BLaER1 (cell line): ENCODE measurements around the gene CRISPLD2.
A peak's percentile ranks its signal among the peaks of the same experiment; 100 is the strongest.

Experiments used
- H3K27ac ChIP-seq: shearing (Covaris generic); formaldehyde crosslinking; 2 replicates; pipeline ENCODE4 v1.8.1; 2022
- H3K27me3 ChIP-seq: shearing (Covaris generic); formaldehyde crosslinking; 2 replicates; pipeline ENCODE4 v1.8.1; 2022
- H3K36me3 ChIP-seq: shearing (Covaris generic); formaldehyde crosslinking; 2 replicates; pipeline ENCODE4 v1.8.1; 2022
- H3K4me1 ChIP-seq: shearing (Covaris generic); formaldehyde crosslinking; 2 replicates; pipeline ENCODE4 v1.8.1; 2022
- H3K4me2 ChIP-seq: shearing (Covaris generic); formaldehyde crosslinking; 2 replicates; pipeline ENCODE4 v1.8.1; 2022
- H3K4me3 ChIP-seq: shearing (Covaris generic); formaldehyde crosslinking; 2 replicates; pipeline ENCODE4 v1.8.1; 2022
- H3K9ac ChIP-seq: shearing (Covaris generic); formaldehyde crosslinking; 2 replicates; pipeline ENCODE4 v1.8.1; 2022
- H3K9me3 ChIP-seq: shearing (Covaris generic); formaldehyde crosslinking; 2 replicates; pipeline ENCODE4 v1.8.1; 2022
- H4K20me1 ChIP-seq: shearing (Covaris generic); formaldehyde crosslinking; 2 replicates; pipeline ENCODE4 v1.8.1; 2022
- Cebpa-rat ChIP-seq: shearing (Covaris generic); IDR thresholded peaks from 2 replicates; pipeline ENCODE4 v1.8.1; 2022

The CRISPLD2 gene

GRCh38 chr16:84940670-84941551 lies 121.1 kb downstream of the CRISPLD2 start:
- Histone ChIP-seq H3K36me3 (no peaks in the 10 kb centered on the region), H3K9ac (no peak overlapping the region), H3K4me2 (peak overlapping the region; percentile 30; the same call in 1 of the 2 replicates), H3K4me3 (no peak overlapping the region), H3K27me3 (no peaks in the 10 kb centered on the region), H4K20me1 (no peaks in the 10 kb centered on the region), H3K27ac (no peak overlapping the region), H3K4me1 (peaks cover 7% of the 10 kb centered on the region; the same call in 1 of the 2 replicates), H3K9me3 (peaks cover 8% of the 10 kb centered on the region; the same call in 1 of the 2 replicates)
- TF ChIP-seq Cebpa-rat = no peak

GRCh38 chr16:84941921-84942320 lies 122.1 kb downstream of the CRISPLD2 start:
- peaks cover 15% of the 10 kb centered on the region for H3K4me1 ChIP-seq
- H3K4me2 ChIP-seq = peak overlapping the region; percentile 30; the same call in 1 of the 2 replicates
- H3K36me3 ChIP-seq = no peaks in the 10 kb centered on the region
- H3K27ac ChIP-seq = no peak overlapping the region
- no peak for TF ChIP-seq Cebpa-rat
- H3K27me3 ChIP-seq = no peaks in the 10 kb centered on the region
- no peaks in the 10 kb centered on the region for H4K20me1 ChIP-seq
- H3K4me3 ChIP-seq = no peak overlapping the region
- H3K9ac ChIP-seq = no peak overlapping the region
- H3K9me3 ChIP-seq = peaks cover 8% of the 10 kb centered on the region; the same call in 1 of the 2 replicates

- Histone ChIP-seq H3K9ac (no peak overlapping the region), H3K4me2 (no peak overlapping the region), H4K20me1 (peaks cover 3% of the 10 kb centered on the region), H3K27ac (no peak overlapping the region), H3K27me3 (no peaks in the 10 kb centered on the region), H3K4me1 (peaks cover 23% of the 10 kb centered on the region), H3K4me3 (no peak overlapping the region), H3K9me3 (peaks cover 8% of the 10 kb centered on the region; the same call in 1 of the 2 replicates), H3K36me3 (no peaks in the 10 kb centered on the region)
- TF ChIP-seq Cebpa-rat = no peak
Measured at GRCh38 chr16:84942786-84943185, 123.0 kb downstream of the CRISPLD2 start.

GRCh38 chr16:84943620-84944019 lies 123.8 kb downstream of the CRISPLD2 start:
- no peak overlapping the region for H3K9ac ChIP-seq
- TF ChIP-seq Cebpa-rat = no peak
- no peaks in the 10 kb centered on the region for H3K27me3 ChIP-seq

GRCh38 chr16:84947022-84947421 lies 127.2 kb downstream of the CRISPLD2 start:
- H3K27ac ChIP-seq = no peak overlapping the region
- TF ChIP-seq Cebpa-rat = no peak
- peaks cover 8% of the 10 kb centered on the region; the same call in 1 of the 2 replicates for H3K9me3 ChIP-seq
- H3K27me3 ChIP-seq = 0 out of 2 replicates have a peak, but pooled peaks cover 3% of the 10 kb centered on the region
- H3K4me2 ChIP-seq = peak overlapping the region; percentile 86
- no peaks in the 10 kb centered on the region for H3K36me3 ChIP-seq
- peaks cover 14% of the 10 kb centered on the region for H4K20me1 ChIP-seq
- H3K9ac ChIP-seq = no peak overlapping the region
- peaks cover 37% of the 10 kb centered on the region for H3K4me1 ChIP-seq
- no peak overlapping the region for H3K4me3 ChIP-seq

More at GRCh38 chr16:84943620-84944019, 123.8 kb downstream of the CRISPLD2 start:
- no peak overlapping the region for H3K27ac ChIP-seq
- H3K4me2 ChIP-seq = no peak overlapping the region
- H3K36me3 ChIP-seq = no peaks in the 10 kb centered on the region
- H3K4me1 ChIP-seq = peaks cover 32% of the 10 kb centered on the region
- H3K9me3 ChIP-seq = peaks cover 8% of the 10 kb centered on the region; the same call in 1 of the 2 replicates
- peaks cover 11% of the 10 kb centered on the region for H4K20me1 ChIP-seq
- no peak overlapping the region for H3K4me3 ChIP-seq

- no peak overlapping the region for H3K27ac ChIP-seq
- TF ChIP-seq Cebpa-rat = no peak
- H3K27me3 ChIP-seq = 0 out of 2 replicates have a peak, but pooled peaks cover 3% of the 10 kb centered on the region
- H3K4me1 ChIP-seq = peaks cover 37% of the 10 kb centered on the region
- H3K4me3 ChIP-seq = no peak overlapping the region
- H3K4me2 ChIP-seq = peak overlapping the region; percentile 86
- H3K36me3 ChIP-seq = no peaks in the 10 kb centered on the region
- H3K9ac ChIP-seq = no peak overlapping the region
- H4K20me1 ChIP-seq = peaks cover 14% of the 10 kb centered on the region
- H3K9me3 ChIP-seq = peaks cover under 1% of the 10 kb centered on the region; the same call in 1 of the 2 replicates
Measured at GRCh38 chr16:84947996-84948850, 128.4 kb downstream of the CRISPLD2 start.

- Histone ChIP-seq H3K36me3 (no peaks in the 10 kb centered on the region), H3K4me3 (no peak overlapping the region), H3K27me3 (0 out of 2 replicates have a peak, but pooled peaks cover 3% of the 10 kb centered on the region), H3K4me2 (peak overlapping the region; percentile 86), H3K27ac (no peak overlapping the region), H3K4me1 (peaks cover 37% of the 10 kb centered on the region), H4K20me1 (peaks cover 14% of the 10 kb centered on the region), H3K9ac (no peak overlapping the region), H3K9me3 (no peaks in the 10 kb centered on the region)
- TF ChIP-seq Cebpa-rat = no peak
Measured at GRCh38 chr16:84948851-84949610, 129.2 kb downstream of the CRISPLD2 start.

GRCh38 chr16:84949772-84950436 lies 130.1 kb downstream of the CRISPLD2 start:
- no peak overlapping the region for H3K27ac ChIP-seq
- H4K20me1 ChIP-seq = peaks cover 14% of the 10 kb centered on the region
- peaks cover 37% of the 10 kb centered on the region for H3K4me1 ChIP-seq
- no peak for TF ChIP-seq Cebpa-rat
- no peak overlapping the region for H3K9ac ChIP-seq
- no peaks in the 10 kb centered on the region for H3K9me3 ChIP-seq
- 0 out of 2 replicates have a peak, but pooled peaks cover 3% of the 10 kb centered on the region for H3K27me3 ChIP-seq
- H3K4me3 ChIP-seq = no peak overlapping the region
- H3K36me3 ChIP-seq = no peaks in the 10 kb centered on the region
- peak overlapping the region; percentile 86; the same call in 1 of the 2 replicates for H3K4me2 ChIP-seq
